ENCODE results near the gene LANCL3.

DNA sequence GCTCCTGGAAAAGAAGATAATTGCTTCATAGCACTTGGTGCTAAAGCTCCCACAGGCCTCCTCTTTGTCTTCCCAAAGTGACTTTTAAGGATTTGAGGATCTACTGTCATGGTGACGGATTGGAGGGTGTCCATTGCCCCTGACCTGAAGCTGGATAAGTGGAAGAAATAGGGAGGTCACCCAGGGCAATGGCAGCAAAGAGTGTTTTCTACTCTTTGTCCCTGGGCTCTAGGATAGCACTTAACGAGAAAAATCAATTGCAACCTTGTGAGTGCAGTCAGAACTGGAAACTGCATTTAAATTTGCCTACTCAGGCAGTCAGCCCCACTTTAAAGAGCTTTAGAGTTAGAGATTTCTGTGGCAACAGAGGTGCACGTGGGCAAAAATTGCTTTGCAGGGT lies 70.4 kb downstream of the LANCL3 start:
- TF ChIP-seq, protein P1, sequence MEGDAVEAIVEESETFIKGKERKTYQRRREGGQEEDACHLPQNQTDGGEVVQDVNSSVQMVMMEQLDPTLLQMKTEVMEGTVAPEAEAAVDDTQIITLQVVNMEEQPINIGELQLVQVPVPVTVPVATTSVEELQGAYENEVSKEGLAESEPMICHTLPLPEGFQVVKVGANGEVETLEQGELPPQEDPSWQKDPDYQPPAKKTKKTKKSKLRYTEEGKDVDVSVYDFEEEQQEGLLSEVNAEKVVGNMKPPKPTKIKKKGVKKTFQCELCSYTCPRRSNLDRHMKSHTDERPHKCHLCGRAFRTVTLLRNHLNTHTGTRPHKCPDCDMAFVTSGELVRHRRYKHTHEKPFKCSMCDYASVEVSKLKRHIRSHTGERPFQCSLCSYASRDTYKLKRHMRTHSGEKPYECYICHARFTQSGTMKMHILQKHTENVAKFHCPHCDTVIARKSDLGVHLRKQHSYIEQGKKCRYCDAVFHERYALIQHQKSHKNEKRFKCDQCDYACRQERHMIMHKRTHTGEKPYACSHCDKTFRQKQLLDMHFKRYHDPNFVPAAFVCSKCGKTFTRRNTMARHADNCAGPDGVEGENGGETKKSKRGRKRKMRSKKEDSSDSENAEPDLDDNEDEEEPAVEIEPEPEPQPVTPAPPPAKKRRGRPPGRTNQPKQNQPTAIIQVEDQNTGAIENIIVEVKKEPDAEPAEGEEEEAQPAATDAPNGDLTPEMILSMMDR (IDR thresholded peaks at IDR 0.05), result no peak
- TF ChIP-seq POLR2AphosphoS5 (IDR thresholded peaks at IDR 0.05) (no peak), EP300 (IDR thresholded peaks at IDR 0.05) (no peak)

Measured in stomach (tissue), 4 donors.